GM19395 (cell line): ENCODE data around the gene EFNA2.
"Not testable (repeated sequence)": the region's sequence is repeated elsewhere in the genome, so short reads cannot be mapped to it uniquely, and the experiment has no call there.

Source experiments
- ATAC-seq: cut with Tn5 transposase; IDR thresholded peaks from one replicate; pipeline ENCODE4 v1.9.1; 2021; ENCODE audit warnings: mild to moderate bottlenecking, moderate library complexity; ENCODE audit not compliant: unreplicated experiment

Gene EFNA2

GRCh38 chr19:1285737-1286360 lies at the start of gene EFNA2:
Gene EFNA2, plus strand, starts transcription at chr19:1285873. Its CDS starts 296 bp downstream, at chr19:1286169.
- no peak for ATAC-seq

GRCh38 chr19:1236576-1236975 lies 49.1 kb upstream of the EFNA2 start:
- ATAC-seq = no peak

- ATAC-seq = no peak
Observed at GRCh38 chr19:1237027-1237659, 48.5 kb upstream of the EFNA2 start.

- no peak for ATAC-seq
Observed at GRCh38 chr19:1237754-1238368, 47.8 kb upstream of the EFNA2 start, which contains the start of gene CBARP. Gene CBARP, minus strand, starts transcription at chr19:1238005. Its CDS starts 1,905 bp downstream, at chr19:1236100.

GRCh38 chr19:1238369-1239303 lies 47.0 kb upstream of the EFNA2 start:
- no peak for ATAC-seq

GRCh38 chr19:1239420-1239795 lies 46.3 kb upstream of the EFNA2 start:
- ATAC-seq = no peak

GRCh38 chr19:1239796-1240737 lies 45.6 kb upstream of the EFNA2 start:
- no peak for ATAC-seq

GRCh38 chr19:1240925-1241324 lies 44.7 kb upstream of the EFNA2 start:
- ATAC-seq = no peak

GRCh38 chr19:1241417-1242095 lies 44.1 kb upstream of the EFNA2 start, which contains the start of gene ATP5F1D:
Gene ATP5F1D, plus strand, starts transcription at chr19:1241751. Its CDS starts 100 bp downstream, at chr19:1241851.
- peak; percentile 53 for ATAC-seq

GRCh38 chr19:1243768-1244692 lies 41.6 kb upstream of the EFNA2 start:
- ATAC-seq = no peak

- no peak for ATAC-seq
Observed at GRCh38 chr19:1244693-1245451, 40.8 kb upstream of the EFNA2 start.

GRCh38 chr19:1245494-1246264 lies 40.0 kb upstream of the EFNA2 start:
- ATAC-seq = no peak

- not testable (repeated sequence) for ATAC-seq
Observed at GRCh38 chr19:1246265-1247087, 39.2 kb upstream of the EFNA2 start.

GRCh38 chr19:1247748-1248138 lies 37.9 kb upstream of the EFNA2 start:
- ATAC-seq = no peak

- ATAC-seq = peak; percentile 20
Observed at GRCh38 chr19:1248139-1248785, 37.4 kb upstream of the EFNA2 start, which contains the start of gene MIDN. Gene MIDN, plus strand, starts transcription at chr19:1248583. Its CDS starts 1,714 bp downstream, at chr19:1250297.
